Medulla oblongata (tissue), 1 donor: ENCODE results near the gene CRYGS.
"Not testable (repeated sequence)": the region's sequence is repeated elsewhere in the genome, so short reads cannot be mapped to it uniquely, and the experiment has no call there.

Source experiments
- DNase-seq: peaks from one replicate; pipeline ENCODE4 v3.0.0-alpha.2; 2015; ENCODE audit errors: extremely low spot score

Gene CRYGS

DNA sequence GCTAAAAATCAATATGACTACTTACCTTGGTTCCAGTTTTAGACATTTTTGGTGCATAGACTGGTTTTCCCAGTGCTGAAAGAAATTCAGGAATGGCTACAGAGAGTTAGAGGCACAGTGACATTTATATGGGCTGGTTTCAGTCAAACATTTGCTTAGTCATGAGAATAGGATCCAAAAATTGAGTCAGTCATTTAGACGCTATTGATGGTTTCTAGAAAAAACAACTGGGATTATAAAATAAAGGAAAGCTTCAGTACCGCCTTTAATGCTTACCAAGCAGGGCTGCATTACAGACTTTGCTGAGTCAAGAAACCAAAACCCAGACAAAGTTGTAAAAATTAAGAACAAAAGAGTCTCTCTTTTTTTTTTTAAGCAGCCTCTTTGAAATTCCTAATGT is at the start of gene CRYGS:
TSS of gene CRYGS (minus strand) at position 100 of the 400 bp plus-strand sequence. CDS start at position 46, 54 bp downstream.
- no peak for DNase-seq

DNA sequence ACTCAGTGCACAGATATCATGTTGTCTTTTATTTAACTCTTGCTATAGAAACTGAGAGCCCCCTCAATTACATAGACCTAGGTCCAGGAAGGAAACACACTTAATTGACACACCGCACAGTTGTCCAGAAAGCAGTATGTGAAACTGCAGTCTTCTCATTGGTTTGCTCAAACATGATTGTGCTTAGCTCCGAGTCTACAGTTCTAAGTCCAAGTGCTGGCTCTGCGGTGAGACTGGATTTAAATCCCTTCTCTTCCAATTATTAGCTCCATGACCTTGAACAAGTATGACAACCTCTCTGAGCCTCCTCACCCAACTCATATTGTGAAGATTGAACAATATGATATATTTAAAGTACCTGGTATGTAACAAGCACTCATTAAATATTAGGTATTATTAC is 49.7 kb upstream of the CRYGS start:
- no peak for DNase-seq

DNA sequence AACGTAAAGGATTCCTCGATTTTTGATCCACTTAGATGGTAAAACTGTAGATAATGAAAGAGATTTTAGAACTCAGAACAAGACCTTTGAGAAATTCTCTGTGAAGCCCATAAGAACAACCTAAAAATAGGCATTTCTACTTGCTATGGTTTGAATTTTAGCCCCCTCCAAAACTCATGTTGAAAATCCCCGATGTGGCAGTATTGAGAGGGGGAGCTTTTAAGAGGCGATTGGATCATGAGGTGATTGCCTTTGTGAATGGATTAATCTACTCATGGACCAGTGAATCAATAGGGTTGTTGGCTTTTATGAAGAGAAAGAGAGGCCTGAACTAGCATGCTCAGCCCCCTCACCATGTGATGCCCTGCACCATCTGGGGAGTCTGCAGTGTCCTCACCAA is 48.5 kb upstream of the CRYGS start:
- no peak for DNase-seq

DNA sequence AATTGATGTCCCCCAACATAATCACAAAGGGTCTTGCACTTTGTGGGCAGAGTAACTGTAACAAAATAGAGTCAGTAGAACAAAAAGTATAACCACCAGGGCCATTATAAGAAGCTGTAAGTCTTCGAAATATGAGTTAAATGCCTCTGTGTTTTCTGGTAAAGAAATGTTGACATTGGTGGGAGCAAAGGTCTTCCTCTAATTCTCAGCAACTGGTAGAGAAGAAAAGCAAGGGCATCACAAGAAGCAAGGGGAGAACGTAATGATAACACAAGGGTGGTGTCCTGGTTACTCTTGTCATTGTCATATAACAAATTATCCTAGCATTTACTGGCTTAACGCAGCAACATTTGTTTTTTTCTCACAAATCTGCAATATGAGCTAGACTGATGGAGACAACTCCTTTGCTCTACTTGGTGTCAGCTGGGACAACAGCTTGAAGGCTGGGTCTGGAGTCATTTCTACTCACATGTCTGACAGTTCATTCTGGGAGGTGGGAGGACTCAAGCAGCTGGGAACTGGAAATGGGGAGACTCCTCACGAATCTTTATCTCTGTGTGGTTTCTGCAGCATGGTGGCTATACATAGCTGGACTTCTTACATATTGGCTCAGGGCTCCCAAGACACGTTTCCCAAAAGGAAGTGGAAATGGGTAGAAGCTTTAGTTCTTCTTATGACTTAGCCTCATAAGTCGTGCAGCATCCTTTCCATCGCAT is 46.6 kb upstream of the CRYGS start:
- DNase-seq, result no peak

DNA sequence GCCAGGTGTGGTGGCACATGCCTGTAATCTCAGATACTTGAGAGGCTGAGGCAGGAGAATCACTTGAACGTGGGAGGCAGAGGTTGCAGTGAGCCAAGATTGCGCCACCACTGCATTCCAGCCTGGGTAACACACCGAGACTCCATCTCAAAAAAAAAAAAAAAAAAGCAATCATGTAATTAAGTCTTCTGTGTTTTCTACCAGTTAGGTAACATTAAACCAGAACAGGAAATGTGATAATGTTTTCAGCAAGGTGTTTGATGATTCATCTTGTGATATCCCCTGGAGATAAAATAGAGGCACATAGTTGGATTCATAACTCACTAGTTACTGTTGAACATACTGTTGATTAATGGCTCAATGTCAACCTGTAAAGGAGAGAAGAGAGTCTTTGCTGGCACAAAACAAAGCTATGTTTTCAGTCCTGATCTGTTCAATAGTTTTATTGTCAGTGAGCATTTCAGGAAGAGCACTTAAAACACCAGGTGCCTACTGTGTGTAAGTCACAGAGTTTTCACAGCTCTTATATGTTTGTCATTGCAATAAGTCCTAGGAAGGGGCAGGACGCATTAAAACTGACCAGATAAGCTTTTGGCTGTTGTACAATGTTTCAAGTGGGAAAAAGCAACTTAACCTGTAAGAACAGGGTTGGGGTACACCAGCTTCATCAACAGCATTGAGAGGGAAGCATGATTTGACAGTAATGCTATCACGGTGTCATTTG is 45.8 kb upstream of the CRYGS start:
- no peak for DNase-seq

DNA sequence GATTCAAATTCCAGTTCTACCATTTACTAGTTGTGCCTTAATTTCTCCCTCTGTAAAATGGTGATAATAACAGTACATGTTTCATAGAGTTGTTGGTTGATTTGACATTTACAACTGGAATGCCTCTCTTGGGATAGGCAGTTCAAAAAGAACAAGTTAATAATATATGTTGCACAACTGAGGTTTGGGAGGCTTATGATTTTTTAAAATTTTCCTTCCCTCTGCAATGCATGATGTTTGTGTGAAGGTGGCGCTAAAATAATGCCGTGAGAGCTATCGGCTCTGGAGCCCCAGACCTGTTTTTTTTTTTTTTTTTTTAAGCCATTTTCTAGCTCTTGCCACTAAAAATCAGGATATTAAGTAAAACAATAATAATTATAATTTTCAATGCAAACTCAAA is 44.9 kb upstream of the CRYGS start:
- no peak for DNase-seq

DNA sequence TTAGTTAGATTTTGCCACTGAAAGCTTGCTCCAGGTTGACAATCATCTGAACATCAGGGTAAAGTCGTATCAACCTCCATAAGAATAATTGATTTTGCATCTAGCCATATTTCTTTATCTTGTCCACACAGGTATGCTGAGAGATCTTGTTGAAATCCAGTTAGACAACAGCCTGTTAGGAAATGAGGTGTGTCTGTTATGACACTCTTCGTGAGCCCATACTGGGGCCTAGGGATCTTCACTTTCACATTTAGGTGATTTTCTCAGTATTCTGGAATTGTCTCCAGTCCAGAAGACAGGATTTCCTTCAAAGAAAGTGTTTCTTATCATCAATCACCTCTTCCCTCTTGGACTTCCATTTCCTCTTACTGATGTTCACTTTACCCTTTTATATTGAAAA is 44.5 kb upstream of the CRYGS start:
- DNase-seq, result no peak

DNA sequence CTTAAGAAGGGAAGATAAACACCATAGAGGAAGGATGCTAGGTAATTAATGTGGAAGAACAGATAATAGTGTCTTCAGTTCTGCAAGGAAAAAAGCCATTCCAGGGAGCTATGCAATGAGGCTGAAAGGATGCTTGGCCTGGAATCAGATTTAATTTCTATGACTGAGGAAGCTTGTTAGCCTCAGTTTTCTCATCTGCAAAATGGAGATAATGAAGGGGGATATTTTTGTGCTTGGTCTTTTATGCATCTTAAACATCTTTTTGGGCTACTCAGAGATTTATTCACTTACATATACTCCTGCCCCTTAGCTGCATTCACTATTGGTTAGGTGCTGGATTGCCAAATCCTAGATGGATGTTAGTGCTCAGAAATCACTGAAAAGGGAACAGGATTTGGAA is 43.0 kb upstream of the CRYGS start:
- DNase-seq, result no peak

DNA sequence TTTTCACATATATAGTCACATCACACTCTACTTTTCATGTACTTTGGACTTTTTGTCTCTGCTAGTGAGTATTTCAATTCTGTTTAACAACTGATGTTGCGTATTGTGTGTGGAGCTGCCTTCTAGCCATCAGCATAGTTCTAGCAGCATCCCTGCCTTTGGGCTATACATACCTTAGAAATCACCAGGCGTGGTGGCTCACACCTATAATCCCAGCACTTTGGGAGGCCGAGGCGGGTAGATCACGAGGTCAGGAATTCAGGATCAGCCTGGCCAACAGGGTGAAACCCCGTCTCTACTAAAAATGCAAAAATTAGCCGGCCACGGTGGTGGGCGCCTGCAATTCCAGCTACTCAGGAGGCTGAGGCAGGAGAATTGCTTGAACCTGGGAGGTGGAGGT is 42.1 kb upstream of the CRYGS start:
- not testable (repeated sequence) for DNase-seq

DNA sequence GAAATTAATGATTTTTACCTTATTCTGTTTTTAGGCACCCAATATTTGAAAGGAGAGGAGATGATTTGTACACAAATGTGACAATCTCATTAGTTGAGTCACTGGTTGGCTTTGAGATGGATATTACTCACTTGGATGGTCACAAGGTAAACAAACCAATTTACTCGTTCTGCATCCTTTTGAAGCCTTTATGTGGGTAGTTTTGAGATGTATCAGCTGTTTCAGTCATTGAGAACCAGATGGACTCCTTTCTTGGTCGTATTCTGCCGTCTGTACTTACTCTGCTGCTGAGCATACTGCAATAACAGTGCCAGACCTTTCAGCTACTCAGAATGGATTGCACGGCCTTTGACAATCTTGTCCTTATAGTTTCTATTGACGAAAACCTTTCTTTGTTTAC is 39.7 kb upstream of the CRYGS start:
- no peak for DNase-seq

DNA sequence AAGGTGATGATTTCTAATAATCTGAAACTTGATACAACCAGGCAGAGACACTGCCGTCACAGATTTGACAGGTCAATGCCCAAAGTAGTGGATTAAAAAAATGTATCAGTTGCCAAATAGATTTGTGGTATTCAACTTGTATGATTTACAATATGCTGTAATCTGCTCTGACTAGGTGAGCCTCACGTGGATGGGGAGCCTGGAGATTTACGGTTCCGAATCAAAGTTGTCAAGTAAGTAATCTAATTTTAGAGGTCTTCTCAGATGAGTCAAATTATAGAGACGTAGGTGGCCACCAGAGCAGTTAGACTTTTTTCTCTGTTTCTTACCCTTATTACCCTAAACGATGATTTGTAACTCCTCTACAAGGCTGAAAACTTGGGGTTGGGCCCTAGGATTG is 38.4 kb upstream of the CRYGS start:
- DNase-seq, result no peak

DNA sequence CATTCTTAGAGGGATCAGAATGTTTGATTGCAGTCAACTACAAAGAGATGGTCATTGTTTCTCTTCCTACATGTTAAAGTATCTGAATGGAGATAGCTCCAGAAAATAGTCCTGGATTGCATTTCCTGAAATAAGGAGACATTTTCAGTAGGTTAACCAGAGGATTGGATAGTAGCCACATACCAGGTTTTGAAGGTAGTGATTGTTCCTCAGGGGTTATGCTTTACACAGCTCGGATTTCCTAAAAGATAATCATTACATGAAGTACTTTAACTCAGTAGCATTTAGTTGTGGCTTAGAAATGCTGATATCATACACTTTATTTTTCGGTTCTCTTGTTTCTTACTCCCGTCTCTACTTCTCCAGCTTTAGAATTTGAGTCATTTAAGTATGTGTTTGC is 36.6 kb upstream of the CRYGS start:
- DNase-seq, result no peak

DNA sequence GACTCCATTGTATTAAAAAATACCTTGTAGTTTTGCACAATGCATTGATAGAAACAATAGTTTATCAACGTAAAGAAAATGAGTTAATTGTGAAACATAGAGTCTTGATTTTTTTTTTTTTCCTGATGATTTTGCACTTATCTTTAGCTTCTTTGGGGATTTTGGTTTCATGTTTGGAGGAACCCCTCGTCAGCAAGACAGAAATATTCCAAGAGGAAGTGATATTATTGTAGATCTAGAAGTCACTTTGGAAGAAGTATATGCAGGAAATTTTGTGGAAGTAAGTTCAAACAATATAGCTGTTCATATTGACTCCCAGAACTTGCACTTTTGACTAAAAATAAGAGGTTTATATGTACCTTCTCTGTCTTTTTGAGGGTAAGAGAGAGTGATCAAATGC is 33.3 kb upstream of the CRYGS start:
- DNase-seq, result no peak

DNA sequence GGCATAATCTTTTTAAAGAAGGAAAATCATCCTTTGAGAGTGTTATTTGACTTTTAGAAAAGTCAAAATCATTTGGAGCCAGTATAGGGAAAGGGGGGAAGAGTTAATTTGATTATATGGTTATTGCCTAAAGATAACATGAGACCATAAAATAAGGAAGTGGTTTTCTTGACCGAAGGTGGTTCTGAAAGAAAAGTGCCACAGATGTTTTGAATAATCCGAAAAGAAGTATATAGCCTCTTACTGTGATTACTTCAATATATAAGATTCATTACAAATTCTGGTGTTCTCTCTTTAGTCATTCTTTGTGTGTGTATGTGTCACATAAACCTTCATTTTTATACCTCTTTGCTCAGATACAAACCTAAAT is 27.4 kb upstream of the CRYGS start:
- no peak for DNase-seq

DNA sequence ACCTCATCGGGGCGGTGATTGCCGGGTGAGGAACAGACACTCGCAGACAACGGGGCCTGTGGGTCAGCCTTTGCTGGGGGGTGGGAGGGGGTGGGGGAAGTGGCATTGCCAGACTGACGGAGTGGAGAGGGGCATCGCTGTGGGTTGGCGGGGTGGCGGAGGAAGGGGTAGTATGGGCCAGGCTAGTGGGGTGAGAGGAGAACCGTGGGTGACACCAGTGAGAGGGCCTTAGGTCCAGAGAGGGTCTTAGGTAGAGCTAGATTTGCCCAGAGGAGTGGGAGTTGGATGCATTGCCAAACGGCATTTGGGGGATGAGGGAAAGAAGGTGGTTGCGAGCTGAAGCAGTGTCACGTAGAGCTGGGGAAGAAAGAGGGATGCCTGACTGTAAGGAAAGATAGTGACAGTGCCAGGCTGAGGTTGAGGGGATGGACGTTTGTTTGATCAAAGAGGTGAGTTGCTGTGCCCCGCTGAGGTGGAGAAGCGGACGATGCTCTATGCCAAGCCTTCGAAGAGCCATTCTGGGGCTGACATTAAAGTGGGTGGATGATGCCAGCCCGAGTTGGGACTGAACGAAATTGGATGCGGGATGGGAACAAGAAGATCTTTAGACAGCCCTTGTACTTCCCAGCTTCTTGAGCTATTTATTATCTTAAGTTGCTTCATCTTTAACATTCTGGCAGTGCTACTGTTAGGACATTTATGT is 26.9 kb upstream of the CRYGS start:
- DNase-seq, result peak; percentile 14

DNA sequence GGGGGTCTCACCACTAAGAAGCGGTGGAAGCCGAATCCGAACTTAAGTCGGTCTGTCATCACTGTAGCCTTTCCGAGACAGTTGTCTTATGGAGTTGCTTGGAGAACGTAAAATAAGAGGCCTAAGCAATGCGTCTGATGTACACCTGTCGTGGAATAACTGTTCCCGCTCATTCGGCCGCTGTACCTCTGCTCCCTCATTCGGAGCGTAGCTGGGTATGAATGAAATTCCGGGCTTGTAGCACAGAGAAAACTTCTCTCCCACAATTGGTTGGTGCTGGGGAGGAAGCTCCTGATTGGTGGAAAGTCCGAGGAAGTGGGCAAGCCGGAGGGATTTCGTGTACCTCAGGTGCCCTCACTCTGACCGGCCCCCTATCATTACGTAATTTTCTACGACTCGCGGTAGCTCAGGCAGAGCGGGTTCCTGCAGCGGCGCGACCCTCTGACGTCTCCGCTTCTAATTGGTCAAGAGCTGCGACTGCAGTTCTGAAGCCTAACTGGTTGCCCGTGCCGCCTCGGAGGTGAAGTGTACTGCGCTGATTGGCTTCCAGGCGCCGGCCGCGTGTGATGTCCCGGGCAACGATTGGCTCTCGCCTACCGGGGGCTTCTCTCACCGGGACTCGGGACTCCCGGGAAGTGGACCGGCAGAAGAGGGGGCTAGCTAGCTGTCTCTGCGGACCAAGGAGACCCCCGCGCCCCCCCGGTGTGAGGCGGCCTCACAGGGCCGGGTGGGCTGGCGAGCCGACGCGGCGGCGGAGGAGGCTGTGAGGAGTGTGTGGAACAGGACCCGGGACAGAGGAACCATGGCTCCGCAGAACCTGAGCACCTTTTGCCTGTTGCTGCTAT is 26.1 kb upstream of the CRYGS start, which contains the start of gene DNAJB11:
TSS of gene DNAJB11 (plus strand) at position 625 of the 845 bp plus-strand sequence. CDS start at position 803, 178 bp downstream.
- peak; percentile 99 for DNase-seq

DNA sequence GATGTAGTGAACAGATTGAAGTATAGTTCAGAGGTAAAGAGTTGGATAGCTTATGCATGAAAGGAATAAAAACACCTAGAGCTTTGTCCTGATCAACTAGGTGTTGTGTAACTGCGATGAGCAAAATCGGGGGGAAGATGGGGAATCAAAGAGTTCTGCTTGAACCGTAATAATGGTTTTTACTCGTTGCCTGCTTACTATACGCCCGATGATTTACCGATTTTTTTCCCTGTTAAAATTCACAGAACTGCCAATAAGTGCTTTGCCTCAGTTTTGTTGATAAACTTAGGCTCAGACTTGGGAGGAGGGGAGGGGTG is 25.6 kb upstream of the CRYGS start:
- no peak for DNase-seq

DNA sequence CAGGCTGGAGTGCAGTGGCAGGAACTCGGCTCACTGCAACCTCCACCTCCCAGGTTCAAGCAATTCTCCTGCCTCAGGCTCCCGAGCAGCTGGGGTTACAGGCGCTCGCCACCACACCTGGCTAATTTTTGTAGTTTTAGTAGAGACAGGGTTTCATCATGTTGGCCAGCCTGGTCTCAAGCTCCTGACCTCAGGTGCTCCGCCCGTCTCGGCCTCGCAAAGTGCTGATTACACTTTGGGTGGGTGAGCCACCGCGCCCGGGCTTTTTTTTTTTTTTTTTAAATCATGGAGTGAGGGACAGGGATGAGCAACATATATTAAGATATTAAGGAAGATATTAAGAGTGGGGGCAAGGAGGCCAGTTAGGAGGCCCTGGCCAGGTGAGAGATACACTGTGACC is 25.2 kb upstream of the CRYGS start:
- not testable (repeated sequence) for DNase-seq

DNA sequence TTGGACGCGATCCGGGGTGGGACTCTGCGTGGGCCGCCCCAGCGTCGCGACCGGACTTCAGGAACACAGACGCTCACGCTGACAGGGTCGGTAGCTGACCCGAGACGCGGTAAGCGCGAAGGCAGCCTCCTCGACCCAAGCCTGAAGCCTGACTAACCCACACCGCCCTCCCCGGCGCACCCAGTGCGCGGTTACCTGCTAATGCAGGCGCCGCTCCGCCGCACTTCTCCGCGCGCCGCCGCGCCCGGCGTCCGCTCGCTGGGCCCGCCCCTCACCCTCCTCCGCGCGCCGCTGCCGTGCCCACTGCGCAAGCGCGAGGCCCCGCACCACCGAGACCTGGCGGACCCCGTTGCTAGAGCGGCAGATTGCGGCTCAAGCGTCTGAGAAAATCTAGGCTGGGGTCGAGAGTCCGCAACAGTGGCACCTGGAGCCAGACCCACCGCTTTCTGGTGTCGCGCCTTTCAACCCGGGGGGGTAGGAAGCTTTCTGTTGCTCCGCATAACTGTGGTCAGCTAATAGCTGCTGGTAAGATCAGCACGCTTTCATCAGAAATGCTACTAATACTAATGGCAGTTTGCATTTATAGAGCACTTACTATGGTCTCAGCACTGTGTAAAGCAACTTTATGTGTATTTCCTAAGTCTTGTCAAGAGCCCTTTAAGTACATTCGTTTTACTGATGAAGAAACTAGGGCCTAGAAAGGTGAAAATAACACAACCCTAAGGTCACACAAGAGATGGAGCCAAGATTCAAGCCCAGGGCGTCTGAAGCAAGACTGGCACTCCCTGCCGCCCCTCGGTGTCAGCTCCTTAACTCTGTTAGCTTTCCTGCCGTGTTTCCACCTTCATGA is 23.1 kb upstream of the CRYGS start, which contains the start of gene TBCCD1:
TSS of gene TBCCD1 (minus strand) at position 268 of the 850 bp plus-strand sequence. CDS start 3,010 bp downstream, outside the sequence.
- peak; percentile 90 for DNase-seq

DNA sequence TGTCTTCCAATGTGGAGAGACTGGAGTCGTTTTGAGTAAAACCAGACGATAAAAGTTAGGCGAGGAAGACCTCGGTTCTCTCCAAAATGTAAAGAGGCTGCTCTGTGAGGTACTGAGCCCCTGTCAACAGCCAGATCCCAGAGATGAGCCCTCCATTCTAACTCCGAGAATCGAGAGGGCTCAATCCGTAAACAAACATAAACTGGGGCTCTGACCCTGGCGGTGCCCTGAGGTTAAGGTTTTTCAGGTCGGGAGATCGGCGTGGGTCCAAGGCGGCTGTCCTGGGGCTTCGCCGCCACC is 22.5 kb upstream of the CRYGS start:
- DNase-seq, result no peak

DNA sequence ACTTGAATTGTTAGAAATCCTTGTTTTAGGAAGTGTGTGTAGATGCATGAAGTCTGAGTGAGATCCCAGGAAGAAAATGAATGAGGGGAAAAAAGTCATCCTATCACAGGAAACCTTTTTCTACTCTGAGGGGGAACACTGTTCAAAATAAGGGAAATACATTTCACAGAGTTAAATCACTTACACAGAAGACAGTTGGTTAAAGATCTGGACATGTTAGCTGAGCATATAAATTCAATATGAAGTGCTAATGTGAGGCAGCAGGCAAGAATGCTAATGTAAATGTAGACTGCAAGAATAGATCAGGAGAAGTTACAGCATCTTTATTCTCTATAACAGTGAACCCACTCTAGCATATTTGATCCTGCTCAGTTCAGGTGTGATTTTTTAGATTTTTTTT is 20.4 kb upstream of the CRYGS start:
- no peak for DNase-seq
